Vagina (tissue), 2 donors: ENCODE results near the gene DNASE1L2.

Experiments
- POLR2A ChIP-seq, 2 donors: fragments of 450-650 bp; IDR thresholded peaks; one replicate each; pipeline ENCODE4 v1.6.1; 2017; ENCODE audit warnings: antibody characterized with exemption in 2 of 2, mild to moderate bottlenecking in 2 of 2, moderate library complexity in 2 of 2
- POLR2AphosphoS5 ChIP-seq, 2 donors: sonication (generic); formaldehyde crosslinking; IDR thresholded peaks; one replicate each; pipeline ENCODE4 v1.9.0; 2017; ENCODE audit warnings: antibody characterized with exemption in 2 of 2, mild to moderate bottlenecking in 2 of 2, low read depth in 1 of 2; ENCODE audit not compliant: insufficient read depth in 1 of 2
- TF ChIP-seq, protein P1 (sequence below), 3 experiments: fragments of 450-650 bp in 2 of 3; fragments of 200-600 bp in 1 of 3; sonication (generic) in 1 of 3; IDR thresholded peaks; one replicate each; pipeline ENCODE4 v1.5.1; 2017 to 2019; ENCODE audit warnings: antibody characterized with exemption in 3 of 3, mild to moderate bottlenecking in 2 of 3, moderate library complexity in 2 of 3

DNA sequence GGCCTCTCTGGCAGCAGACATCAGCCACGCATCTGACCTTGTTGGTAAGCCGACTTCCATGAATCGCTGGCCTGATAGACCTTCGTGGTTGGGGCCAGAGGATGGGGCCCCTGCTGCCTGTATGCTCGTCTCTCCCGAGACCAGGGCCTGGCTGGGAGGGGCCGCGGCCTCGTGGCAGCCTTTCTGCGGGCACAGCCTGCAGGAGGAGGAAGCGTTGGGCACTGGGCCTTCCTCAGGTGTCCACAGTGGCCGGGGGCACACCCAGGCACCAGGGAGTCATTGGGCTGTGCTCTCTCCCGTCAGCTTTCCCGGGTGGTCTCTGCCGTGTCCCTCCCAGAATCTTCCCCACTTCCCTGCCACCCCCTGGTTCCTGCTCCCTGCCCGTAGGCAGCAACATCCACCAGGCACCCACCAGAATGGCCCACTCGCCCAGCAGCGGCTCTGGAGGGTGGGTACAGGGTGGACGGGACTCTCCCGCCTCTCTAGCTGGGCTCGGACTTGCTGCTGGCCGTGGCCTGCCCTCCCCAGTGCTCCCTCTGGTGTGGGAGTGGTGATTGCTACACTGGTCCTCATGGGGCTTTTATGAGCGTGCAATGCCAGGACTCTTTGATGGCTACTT, 6.5 kb upstream of the DNASE1L2 start:
- TF ChIP-seq, protein P1, sequence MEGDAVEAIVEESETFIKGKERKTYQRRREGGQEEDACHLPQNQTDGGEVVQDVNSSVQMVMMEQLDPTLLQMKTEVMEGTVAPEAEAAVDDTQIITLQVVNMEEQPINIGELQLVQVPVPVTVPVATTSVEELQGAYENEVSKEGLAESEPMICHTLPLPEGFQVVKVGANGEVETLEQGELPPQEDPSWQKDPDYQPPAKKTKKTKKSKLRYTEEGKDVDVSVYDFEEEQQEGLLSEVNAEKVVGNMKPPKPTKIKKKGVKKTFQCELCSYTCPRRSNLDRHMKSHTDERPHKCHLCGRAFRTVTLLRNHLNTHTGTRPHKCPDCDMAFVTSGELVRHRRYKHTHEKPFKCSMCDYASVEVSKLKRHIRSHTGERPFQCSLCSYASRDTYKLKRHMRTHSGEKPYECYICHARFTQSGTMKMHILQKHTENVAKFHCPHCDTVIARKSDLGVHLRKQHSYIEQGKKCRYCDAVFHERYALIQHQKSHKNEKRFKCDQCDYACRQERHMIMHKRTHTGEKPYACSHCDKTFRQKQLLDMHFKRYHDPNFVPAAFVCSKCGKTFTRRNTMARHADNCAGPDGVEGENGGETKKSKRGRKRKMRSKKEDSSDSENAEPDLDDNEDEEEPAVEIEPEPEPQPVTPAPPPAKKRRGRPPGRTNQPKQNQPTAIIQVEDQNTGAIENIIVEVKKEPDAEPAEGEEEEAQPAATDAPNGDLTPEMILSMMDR (IDR thresholded peaks at IDR 0.05), result no peak
- TF ChIP-seq POLR2A (IDR thresholded peaks at IDR 0.05), result no peak
- TF ChIP-seq POLR2AphosphoS5 (IDR thresholded peaks at IDR 0.05; ENCODE audit: insufficient read depth in 1 of 2, low read depth in 1 of 2), result no peak
